HG02885 (cell line): Measurements from ENCODE around the gene C11orf86.
"Not testable (repeated sequence)": the region's sequence is repeated elsewhere in the genome, so short reads cannot be mapped to it uniquely, and the experiment has no call there.

ENCODE experiments used
- ATAC-seq: cut with Tn5 transposase; IDR thresholded peaks from one replicate; pipeline ENCODE4 v1.9.1; 2021; ENCODE audit warnings: mild to moderate bottlenecking; ENCODE audit not compliant: unreplicated experiment, poor library complexity

The C11orf86 gene

GRCh38 chr11:66987924-66988637 is 13.0 kb downstream of the C11orf86 start:
- no peak for ATAC-seq

- ATAC-seq: not testable (repeated sequence)
Measured at GRCh38 chr11:66988741-66989140, 13.6 kb downstream of the C11orf86 start.

DNA sequence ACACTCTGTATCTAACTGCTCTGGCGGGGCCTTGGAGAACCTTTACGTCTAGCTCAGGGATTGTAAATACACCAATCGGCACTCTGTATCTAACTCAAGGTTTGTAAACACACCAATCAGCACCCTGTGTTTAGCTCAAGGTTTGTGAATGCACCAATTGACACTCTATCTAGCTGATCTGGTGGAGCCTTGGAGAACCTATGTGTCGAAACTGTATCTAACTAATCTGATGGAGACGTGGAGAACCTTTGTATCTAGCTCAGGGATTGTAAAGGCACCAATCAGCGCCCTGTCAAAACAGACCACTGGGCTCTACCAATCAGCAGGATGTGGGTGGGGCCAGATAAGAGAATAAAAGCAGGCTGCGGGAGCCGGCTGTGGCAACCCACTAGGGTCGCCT is 14.3 kb downstream of the C11orf86 start:
- not testable (repeated sequence) for ATAC-seq

DNA sequence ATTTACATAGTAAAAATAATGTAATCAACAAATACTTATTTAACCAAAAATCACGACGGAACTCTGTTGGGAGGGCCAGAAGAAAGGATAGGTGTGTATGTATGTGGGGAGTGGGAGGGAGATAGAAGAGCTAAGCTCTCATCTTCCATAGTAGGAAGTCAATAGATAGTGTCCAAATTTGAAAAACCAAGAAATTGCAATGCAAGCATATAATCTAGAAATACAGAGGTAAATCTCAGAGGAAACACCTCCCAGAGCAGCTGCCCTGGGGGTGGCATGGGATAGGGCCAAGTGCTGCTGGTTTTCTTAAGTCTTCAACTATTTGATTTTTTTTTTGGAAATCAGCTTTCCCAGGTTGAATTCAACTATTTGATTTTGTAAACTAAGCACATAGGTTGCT is 16.9 kb downstream of the C11orf86 start:
- ATAC-seq: no peak

GRCh38 chr11:66996609-66997273 is 21.6 kb downstream of the C11orf86 start:
- no peak for ATAC-seq

- ATAC-seq: no peak
Measured at GRCh38 chr11:66999555-66999954, 24.5 kb downstream of the C11orf86 start.

DNA sequence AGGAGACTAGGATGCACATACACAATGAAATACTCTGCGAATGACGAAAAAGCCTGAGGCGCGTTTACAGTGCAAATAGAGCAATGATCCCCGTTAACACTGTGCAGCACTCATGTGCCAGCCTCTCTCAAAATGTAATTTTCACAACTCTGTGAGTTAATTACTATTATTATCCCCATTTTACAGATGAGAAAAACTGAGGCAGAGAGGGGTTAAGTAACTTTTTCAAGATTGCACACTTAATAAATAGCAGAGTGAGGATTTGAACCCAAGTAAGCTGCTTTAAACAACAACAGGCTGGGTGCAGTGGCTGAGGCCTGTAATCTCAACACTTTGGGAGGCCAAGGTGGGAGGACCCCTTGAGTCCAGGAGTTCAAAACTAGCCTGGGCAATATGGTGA is 26.2 kb downstream of the C11orf86 start:
- no peak for ATAC-seq

GRCh38 chr11:67002297-67002913 is 27.3 kb downstream of the C11orf86 start:
- no peak for ATAC-seq

DNA sequence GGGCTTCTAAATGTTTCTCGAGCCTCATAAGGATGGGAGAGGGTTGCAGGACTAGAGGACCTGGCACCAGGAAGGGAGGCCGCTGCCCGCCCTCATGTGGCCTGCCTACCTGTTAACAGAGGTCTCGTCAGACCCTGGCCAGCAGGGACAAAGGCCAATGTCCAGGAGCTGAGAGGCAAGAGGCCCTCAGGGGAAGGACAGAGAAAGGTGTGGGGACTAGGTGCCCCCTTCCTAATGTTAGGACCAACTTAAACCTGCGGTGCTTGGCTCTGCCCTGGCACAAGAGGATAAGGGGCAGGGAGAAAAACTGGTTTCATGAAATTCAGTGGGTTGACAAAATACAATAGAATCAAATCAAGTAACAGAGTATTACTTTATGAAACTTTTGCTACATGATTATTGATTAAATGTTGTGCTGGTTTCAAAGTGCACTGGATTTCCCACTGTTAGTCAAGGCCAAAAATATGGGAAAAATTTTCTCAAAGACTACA is 27.9 kb downstream of the C11orf86 start:
- no peak for ATAC-seq

DNA sequence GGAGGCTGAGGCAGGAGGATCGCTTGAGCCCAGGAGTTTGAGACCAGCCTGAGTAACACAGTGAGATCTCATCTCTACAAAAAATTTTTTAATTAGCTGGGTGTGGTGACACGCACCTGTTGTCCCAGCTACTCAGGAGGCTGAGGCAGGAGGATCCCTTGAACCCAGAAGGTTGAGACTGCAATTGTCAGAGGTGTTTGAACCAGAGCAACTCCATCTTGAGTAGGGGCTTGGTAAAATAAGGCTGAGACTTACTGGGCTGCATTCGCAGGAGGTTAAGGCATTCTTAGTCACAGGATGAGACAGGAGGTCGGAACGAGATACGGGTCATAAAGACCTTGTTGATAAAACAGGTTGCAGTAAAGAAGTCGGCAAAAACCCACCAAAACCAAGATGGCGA is 30.1 kb downstream of the C11orf86 start:
- ATAC-seq: not testable (repeated sequence)

GRCh38 chr11:67006029-67006884 is 31.2 kb downstream of the C11orf86 start:
- no peak for ATAC-seq

GRCh38 chr11:67007126-67007525 is 32.0 kb downstream of the C11orf86 start:
- no peak for ATAC-seq

DNA sequence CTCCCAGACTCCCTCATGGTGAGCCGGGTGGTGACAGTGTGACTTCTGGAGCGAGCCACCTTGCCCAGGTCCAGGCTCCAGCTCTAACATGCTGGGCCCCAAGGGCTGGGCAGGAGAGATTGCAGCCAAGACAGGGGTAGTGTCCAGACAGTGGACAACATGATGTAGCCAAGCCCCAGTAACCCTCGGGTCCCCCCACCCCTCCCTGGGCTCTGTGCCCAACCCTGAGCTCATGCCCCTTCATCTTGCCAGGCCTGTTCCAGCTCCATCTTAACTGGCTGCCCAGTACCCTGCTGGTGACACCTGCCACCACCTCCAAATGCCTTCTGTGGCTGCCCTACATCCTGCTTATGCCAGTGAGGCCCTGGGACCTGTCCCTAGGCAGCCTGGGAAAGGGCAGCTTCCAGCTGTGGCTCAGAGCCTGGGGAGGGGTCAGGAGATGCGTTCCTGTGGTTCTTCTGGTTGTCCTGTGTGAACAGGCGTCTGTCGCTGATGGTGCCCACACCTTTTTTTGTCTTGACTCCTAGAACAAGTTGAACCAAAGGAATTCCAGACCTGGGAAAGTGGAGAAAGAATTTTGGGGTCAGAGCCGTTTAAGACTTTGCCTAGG is 35.3 kb downstream of the C11orf86 start:
- no peak for ATAC-seq

DNA sequence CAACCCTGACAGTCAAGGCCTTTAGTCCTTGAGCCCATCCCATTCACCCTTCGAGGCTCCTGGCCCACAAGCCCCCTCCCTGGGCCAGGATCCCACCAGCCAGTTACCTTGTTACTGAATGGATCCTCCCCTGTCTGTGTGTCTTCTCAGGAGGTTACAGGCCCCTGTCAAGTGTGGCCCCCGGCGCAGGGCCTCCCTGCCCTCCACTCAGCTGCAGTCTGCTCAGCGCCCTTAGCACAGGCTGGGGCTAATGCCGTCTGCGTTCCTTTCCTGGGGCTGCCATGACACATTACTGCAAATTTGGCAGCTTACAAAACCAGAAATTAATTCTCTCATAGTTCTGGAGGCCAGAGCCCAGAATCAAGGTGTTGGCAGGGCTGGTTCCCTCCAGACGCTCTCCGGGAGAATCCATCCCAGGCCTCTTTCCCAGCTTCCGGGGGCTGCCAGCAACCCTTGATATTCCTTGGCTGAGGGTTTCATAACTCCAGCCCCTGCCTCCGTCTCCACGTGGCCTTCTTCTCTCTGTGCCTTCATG is 38.5 kb downstream of the C11orf86 start:
- no peak for ATAC-seq

GRCh38 chr11:67014343-67014742 is 39.2 kb downstream of the C11orf86 start:
- ATAC-seq: no peak

DNA sequence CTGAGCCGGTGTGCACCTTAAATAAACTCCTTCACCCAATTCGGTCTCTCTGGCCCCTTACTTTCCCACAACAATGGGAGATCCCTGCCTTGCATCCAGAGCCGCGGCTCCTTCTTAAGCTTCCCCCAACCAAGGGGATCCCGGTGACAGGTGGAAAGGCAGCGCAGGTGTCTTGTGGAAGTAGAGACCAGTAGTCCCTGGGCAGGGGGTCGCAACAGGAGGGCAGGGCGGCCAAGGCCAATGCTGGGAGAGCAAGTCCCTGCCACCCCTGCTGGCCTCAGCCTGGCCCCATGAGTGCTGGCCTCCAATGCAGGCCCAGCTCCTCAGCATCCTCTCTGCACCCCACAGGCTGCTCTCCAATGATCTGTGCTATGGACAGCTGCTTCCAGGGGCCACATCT is 39.9 kb downstream of the C11orf86 start:
- no peak for ATAC-seq

DNA sequence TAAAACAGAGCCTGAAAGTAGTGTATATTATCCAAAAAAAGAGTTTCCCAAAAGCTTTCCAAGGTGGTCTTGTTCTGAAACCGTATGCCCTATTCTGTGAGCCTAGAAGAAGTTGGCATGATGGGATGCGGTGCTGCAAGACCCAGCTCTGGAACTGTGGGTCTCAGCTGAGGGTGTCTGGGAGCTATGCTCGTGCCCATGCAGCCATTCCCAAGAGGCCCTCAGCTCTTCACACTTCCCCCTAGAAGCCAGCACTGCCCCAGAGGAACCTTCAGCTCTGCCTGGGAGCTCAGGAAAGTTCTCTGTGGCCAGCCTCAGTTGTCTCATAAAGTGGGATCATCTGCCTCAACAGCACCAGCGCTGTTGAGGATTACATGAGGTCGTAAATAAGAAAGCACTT is 41.4 kb downstream of the C11orf86 start:
- ATAC-seq: no peak

DNA sequence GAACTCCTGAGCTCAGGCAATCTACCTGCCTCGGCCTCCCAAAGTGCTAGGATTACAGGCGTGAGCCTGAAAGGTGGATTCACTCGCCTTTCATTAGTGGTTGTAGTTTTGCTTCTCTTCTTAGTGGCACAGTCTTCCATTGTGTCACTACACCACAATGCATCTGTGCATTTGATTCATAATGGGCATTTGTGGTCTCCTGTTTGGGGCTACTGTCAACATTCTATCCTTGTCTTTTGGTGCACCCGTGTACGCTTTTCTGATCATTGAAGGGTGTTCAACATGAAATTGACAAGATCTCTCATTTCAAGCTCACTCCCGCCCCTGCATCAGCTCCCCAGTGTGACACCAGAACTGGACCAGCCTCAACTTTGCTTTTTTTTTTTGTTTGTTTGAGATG is 45.8 kb downstream of the C11orf86 start:
- no peak for ATAC-seq

DNA sequence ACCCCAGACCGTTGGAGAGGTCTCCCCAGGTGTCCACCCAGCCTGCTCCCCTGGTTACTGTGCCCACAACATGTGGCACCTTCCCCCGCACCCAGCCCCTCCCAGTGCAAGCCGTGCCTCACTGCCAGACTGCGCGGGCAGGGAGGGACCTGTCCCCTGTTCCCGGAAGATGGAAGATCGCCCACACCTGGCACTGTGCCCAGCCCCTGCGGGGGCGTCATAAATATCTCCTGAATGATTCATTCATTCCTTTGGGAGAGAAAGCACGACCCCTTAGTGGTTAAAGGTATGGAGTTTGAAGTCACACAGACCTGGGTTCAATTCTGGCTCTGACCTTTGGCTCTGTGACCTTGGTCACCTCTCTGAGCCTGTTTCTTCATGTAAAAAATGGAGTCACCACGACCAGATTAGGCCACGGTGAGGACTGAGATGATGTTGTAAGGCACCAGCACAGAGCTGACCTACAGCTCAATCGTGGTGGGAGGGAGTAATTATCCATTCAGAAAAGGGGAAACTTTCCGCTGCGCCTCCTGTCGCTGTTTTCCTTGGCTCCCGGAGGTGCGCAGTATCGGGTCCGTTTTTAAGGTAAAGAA is 47.3 kb downstream of the C11orf86 start:
- no peak for ATAC-seq
